Activated CD8-positive, alpha-beta memory T cell treated with anti-CD3 and anti-CD28 coated beads for 24 hours (primary cell): ENCODE results near the gene BICRA.
"Not testable (repeated sequence)": the region's sequence is repeated elsewhere in the genome, so short reads cannot be mapped to it uniquely, and the experiment has no call there.

Experiments
- DNase-seq: peaks from one replicate; pipeline ENCODE4 v3.0.0-alpha.2; 2020

The BICRA gene

GRCh38 chr19:47608969-47609905 lies at the start of gene BICRA:
TSS of gene BICRA (plus strand) at chr19:47609134. CDS start at chr19:47673575, 64,441 bp downstream.
- peak; percentile 88 for DNase-seq

- DNase-seq = no peak
Measured at GRCh38 chr19:47560999-47561398, 47.9 kb upstream of the BICRA start.

GRCh38 chr19:47561440-47562057 lies 47.4 kb upstream of the BICRA start:
- no peak for DNase-seq

GRCh38 chr19:47564081-47564480 lies 44.9 kb upstream of the BICRA start:
- no peak for DNase-seq

GRCh38 chr19:47569331-47569730 lies 39.6 kb upstream of the BICRA start:
- DNase-seq = no peak

- no peak for DNase-seq
Measured at GRCh38 chr19:47572635-47573034, 36.3 kb upstream of the BICRA start.

- peak; percentile 90 for DNase-seq
Measured at GRCh38 chr19:47573071-47574026, 35.6 kb upstream of the BICRA start, which contains the start of gene ZNF541. TSS of gene ZNF541 (minus strand) at chr19:47573148. CDS start at chr19:47555856, 17,292 bp downstream.

- DNase-seq = no peak
Measured at GRCh38 chr19:47580397-47580796, 28.5 kb upstream of the BICRA start.

- no peak for DNase-seq
Measured at GRCh38 chr19:47581605-47582319, 27.2 kb upstream of the BICRA start.

- no peak for DNase-seq
Measured at GRCh38 chr19:47582320-47582909, 26.5 kb upstream of the BICRA start.

GRCh38 chr19:47583161-47583560 lies 25.8 kb upstream of the BICRA start:
- DNase-seq = not testable (repeated sequence)

- DNase-seq = no peak
Measured at GRCh38 chr19:47587295-47587694, 21.6 kb upstream of the BICRA start.

- DNase-seq = no peak
Measured at GRCh38 chr19:47589824-47590223, 19.1 kb upstream of the BICRA start.

- DNase-seq = no peak
Measured at GRCh38 chr19:47593860-47594259, 15.1 kb upstream of the BICRA start.

GRCh38 chr19:47595944-47596343 lies 13.0 kb upstream of the BICRA start:
- no peak for DNase-seq

GRCh38 chr19:47598407-47599349 lies 10.3 kb upstream of the BICRA start:
- no peak for DNase-seq

GRCh38 chr19:47599671-47600245 lies 9.2 kb upstream of the BICRA start:
- not testable (repeated sequence) for DNase-seq

- DNase-seq = peak; percentile 99
Measured at GRCh38 chr19:47600246-47601179, 8.4 kb upstream of the BICRA start.
